K562 treated with DMSO at 1 percent for 48 hours (cell line): Measurements from ENCODE around the gene EML3. TPM values are rescaled to one million over a fixed set of nuclear protein-coding genes. Genes with fewer than 3 reads are reported as not detected.

ENCODE experiments used
- total RNA-seq: library from RNA; unstranded; fragments of 300-600 nt; gene quantifications from 2 replicates; pipeline ENCODE4 v1.2.3, GENCODE V29; 2022; ENCODE audit warnings: low replicate concordance; ENCODE audit errors: extremely low read depth

EML3 gene
- total RNA-seq: not detected in 2 replicates

DNA sequence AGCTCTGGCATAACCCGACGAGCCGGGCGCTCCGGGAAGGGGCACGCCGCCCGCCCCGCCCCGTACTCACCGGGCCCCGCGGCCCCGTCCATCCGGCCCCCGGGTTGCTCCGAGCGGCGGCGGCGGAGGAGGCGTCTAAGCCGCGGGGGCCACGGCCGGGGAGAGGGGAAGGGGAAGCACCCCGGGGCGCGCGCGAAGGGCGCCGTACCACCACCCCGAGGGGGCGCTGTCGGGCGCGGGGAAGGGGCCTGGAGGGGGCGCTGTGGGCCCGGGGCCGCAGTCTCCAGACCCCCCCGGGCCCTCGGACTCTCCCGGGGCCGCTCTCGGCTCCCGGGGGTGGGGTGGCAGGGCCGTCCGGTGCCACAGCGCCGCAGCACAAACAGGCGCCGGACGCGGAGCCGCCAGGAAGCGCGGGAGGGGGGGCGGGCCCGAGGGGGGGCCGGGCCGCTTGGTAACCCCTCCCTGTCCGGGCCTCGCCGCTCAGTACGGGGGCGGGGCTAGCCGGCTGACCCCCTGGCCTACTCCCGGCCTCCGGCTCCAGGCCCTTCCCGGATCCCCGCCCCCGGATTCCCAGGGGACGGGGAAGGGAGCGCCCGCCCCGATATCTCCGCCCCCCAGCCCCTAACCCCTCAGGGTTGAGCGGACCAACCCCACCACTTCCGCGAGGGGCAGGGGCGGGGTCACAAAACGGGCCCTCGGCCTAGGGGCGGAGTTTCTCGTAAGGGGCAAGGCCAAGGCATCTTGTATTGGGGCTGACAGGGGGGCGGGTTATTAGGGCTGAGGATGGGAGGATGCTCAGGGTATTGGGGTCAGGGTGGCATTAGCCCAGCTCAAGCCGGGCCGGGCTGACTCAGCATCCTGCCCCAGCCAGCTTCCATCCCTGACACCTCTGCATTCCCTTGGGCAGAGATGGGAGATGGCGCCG lies at the start of gene EML3, which contains the start of gene ROM1:
Gene EML3 (minus strand): TSS at position 410 of the 925 bp plus-strand sequence. CDS start 318 bp downstream, at position 92.
Gene ROM1 (plus strand): TSS at position 892 of the 925 bp plus-strand sequence. CDS start 25 bp downstream, at position 917.

DNA sequence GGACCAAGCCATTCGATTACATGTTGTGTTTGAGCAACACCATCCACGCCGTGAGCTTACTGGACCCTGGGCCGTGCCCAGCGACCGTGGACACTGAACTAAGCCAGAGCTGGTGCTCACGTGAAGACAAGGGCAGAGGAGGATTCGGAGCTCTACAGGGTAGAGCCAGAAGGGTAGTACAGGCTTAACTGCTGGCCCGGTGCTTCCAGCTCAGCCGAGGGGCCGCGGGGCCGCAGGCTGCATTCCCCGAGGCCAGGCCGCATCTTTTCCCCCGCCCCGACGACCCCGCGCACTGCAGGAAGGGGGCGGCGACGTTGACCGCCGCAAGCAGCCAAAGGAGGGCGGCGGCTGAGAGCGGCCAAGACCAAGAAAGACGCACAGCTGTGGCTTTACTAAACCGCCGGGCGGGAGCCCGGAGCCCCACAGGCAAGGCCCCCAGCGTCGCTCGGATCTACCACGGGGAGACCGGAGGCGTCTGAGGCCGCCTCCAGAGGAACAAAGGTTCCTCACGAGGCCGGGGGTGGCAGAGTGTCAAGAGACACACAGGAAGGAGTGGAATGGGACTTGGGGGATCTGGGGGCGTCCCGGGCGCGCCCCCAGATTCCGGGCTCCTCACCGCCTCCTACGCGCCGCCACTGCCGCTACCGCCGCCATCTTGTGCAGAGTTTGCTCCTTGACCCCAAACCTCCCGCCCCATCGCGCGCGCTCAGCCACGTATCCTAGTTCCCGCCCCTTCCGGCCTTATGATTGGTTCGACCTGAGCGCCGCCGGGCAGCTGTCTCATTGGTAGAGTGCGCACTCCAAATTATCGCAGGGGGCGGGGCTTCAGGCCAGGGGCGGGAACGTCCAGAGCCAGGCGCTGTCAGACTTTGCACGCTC lies 33.6 kb upstream of the EML3 start, which contains the start of gene GANAB:
Gene GANAB (minus strand): TSS at position 668 of the 879 bp plus-strand sequence. CDS start 14 bp downstream, at position 654.

GRCh38 chr11:62621567-62622470 lies 9.2 kb upstream of the EML3 start, which contains the start of gene B3GAT3:
Gene B3GAT3, minus strand, starts transcription at chr11:62621986. Its CDS starts 39 bp downstream, at chr11:62621947.

DNA sequence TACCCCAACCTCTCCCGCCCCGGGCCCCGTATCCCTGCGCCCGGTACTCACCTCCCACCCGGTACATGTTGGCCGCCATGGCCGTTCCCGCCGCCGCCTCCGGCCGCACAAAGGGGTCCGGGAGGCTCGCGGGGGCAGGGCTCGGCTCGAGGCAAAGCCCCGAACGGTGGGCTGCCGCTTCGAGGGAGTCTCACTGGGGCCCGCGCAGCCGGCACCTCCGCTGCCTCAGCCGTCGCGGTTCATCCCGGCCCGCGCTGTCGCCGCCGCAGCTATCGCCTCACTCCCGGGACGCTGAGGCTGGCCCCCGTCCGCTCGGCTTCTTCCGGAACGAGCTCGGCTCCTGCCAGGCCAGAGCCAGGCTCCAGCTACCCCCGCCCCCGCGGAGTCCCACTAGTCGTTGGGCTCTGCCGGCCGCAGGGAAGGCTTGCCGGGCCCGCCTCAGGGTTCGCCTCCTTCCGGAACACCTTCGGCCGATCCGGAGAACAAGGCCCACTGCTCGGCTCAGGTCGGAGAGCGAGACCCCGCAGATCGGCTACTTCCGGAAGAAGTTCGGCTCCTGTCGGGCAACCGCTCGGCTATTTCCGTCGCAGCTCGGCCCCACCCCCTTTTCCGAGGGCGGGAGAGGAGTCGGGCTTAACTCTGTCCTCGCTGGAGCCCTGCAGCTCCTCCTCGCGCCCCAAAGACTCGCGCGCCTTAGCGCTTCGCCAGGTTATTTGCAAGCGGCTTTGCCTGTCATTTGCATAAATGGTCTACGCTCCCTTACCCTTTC lies 11.0 kb downstream of the EML3 start, which contains the start of gene MTA2:
Gene MTA2 (minus strand): TSS at position 494 of the 769 bp plus-strand sequence. CDS start 415 bp downstream, at position 79.

GRCh38 chr11:62591448-62592145 lies 21.0 kb downstream of the EML3 start, which contains the start of gene TUT1:
Gene TUT1, minus strand, starts transcription at chr11:62591523. Its CDS starts 38 bp downstream, at chr11:62591485.

GRCh38 chr11:62573592-62574362 lies 38.8 kb downstream of the EML3 start, which contains the start of gene EEF1G:
Gene EEF1G, minus strand, starts transcription at chr11:62573891. Its CDS starts 49 bp downstream, at chr11:62573842.

Other genes starting within 250 kb of the EML3 start
- not detected in 2 replicates for gene SCGB1A1, start 193.7 kb downstream of the EML3 start, total RNA-seq
- not detected in 2 replicates for gene AHNAK, start 66.0 kb downstream of the EML3 start, total RNA-seq
- gene EEF1G, start 38.9 kb downstream of the EML3 start, total RNA-seq: 2,176 and 4,535 TPM in 2 replicates
- not detected in 2 replicates for gene TUT1, start 21.3 kb downstream of the EML3 start, total RNA-seq
- gene MTA2, start 10.9 kb downstream of the EML3 start, total RNA-seq: not detected in 2 replicates
- not detected in 2 replicates for gene ROM1, start 482 bp upstream of the EML3 start, total RNA-seq
- gene B3GAT3, start 9.2 kb upstream of the EML3 start, total RNA-seq: not detected in 2 replicates
- gene GANAB, start 33.8 kb upstream of the EML3 start, total RNA-seq: 252 TPM in 1 of 2 replicates, not detected in the other
- gene INTS5, start 40.5 kb upstream of the EML3 start, total RNA-seq: not detected in 2 replicates
- gene C11orf98, start 52.4 kb upstream of the EML3 start, total RNA-seq: not detected in 2 replicates
- not detected in 2 replicates for gene CSKMT, start 52.5 kb upstream of the EML3 start, total RNA-seq
- not detected in 2 replicates for gene UQCC3, start 58.9 kb upstream of the EML3 start, total RNA-seq
- gene LBHD1, start 59.5 kb upstream of the EML3 start, total RNA-seq: not detected in 2 replicates
- 582 TPM in 1 of 2 replicates, not detected in the other for gene UBXN1, start 66.3 kb upstream of the EML3 start, total RNA-seq
- not detected in 2 replicates for gene LRRN4CL, start 76.8 kb upstream of the EML3 start, total RNA-seq
- gene BSCL2, start 94.6 kb upstream of the EML3 start, total RNA-seq: not detected in 2 replicates
- gene GNG3, start 94.9 kb upstream of the EML3 start, total RNA-seq: not detected in 2 replicates
- not detected in 2 replicates for gene HNRNPUL2, start 114.7 kb upstream of the EML3 start, total RNA-seq
- gene TTC9C, start 115.7 kb upstream of the EML3 start, total RNA-seq: not detected in 2 replicates
- not detected in 2 replicates for gene ZBTB3, start 141.4 kb upstream of the EML3 start, total RNA-seq
- not detected in 2 replicates for gene POLR2G, start 148.8 kb upstream of the EML3 start, total RNA-seq
- gene TAF6L, start 158.6 kb upstream of the EML3 start, total RNA-seq: not detected in 2 replicates
- gene TMEM179B, start 174.6 kb upstream of the EML3 start, total RNA-seq: not detected in 2 replicates
- gene TMEM223, start 179.2 kb upstream of the EML3 start, total RNA-seq: not detected in 2 replicates
- not detected in 2 replicates for gene NXF1, start 192.7 kb upstream of the EML3 start, total RNA-seq
- 493 TPM in 1 of 2 replicates, not detected in the other for gene STX5, start 219.3 kb upstream of the EML3 start, total RNA-seq
- gene TEX54, start 220.1 kb upstream of the EML3 start, total RNA-seq: not detected in 2 replicates
- not detected in 2 replicates for gene WDR74, start 226.8 kb upstream of the EML3 start, total RNA-seq